A549 (cell line): ENCODE results near the gene CARD11. TPM values are rescaled to one million over a fixed set of nuclear protein-coding genes. Genes with fewer than 3 reads are reported as not detected.

Experiments used
- ATAC-seq, 2 experiments: fragments of 200-7000 bp in 1 of 2; fragments of >200 bp in 1 of 2; cut with Nextera tagmentation in 1 of 2; cut with Tn5 transposase in 1 of 2; 3 replicates each; pipeline versions ENCODE4 v1.8.0 to v1.9.1; 2018 to 2020; ENCODE audit warnings: mild to moderate bottlenecking in 1 of 2, moderate library complexity in 1 of 2
- CTCF ChIA-PET: fragments of 300-600 bp; sonication (Branson Sonifier 250); formaldehyde crosslinking; extraction: SDS; loops from one replicate; lab custom pipeline; 2021; ENCODE audit warnings: antibody characterized with exemption, inconsistent platforms; lab: Yijun Ruan, JAX
- POLR2A ChIA-PET: fragments of 350-600 bp; formaldehyde crosslinking; extraction: SDS; loops from one replicate; lab custom pipeline; 2021; ENCODE audit warnings: antibody characterized with exemption, inconsistent platforms; lab: Yijun Ruan, JAX
- DNase-seq, 2 experiments: peaks; one replicate each; pipeline versions ENCODE4 v3.0.0 to v3.0.0-alpha.2; 2011 to 2016; ENCODE audit warnings: low read depth in 1 of 2, low spot score in 1 of 2
- FAIRE-seq: peaks from 2 replicates; lab custom pipeline; 2011; peaks lifted over from hg19 to GRCh38; lab: Jason Lieb, UNC
- H3K27ac ChIP-seq, 2 experiments: fragments of >200 bp; sonication (Bioruptor Twin); formaldehyde crosslinking; 3 replicates each; pipeline ENCODE4 v1.5.1; 2016 to 2017
- H3K4me1 ChIP-seq: fragments of >200 bp; sonication (Bioruptor Twin); formaldehyde crosslinking; 3 replicates; pipeline ENCODE4 v1.6.1; 2016
- H3K4me2 ChIP-seq: fragments of >200 bp; sonication (Bioruptor Twin); formaldehyde crosslinking; 3 replicates; pipeline ENCODE4 v1.6.1; 2016
- H3K4me3 ChIP-seq: fragments of >200 bp; sonication (Bioruptor Twin); formaldehyde crosslinking; 3 replicates; pipeline ENCODE4 v1.5.1; 2016
- H3K9me3 ChIP-seq: fragments of >200 bp; sonication (Bioruptor Twin); formaldehyde crosslinking; 3 replicates; pipeline ENCODE4 v1.6.1; 2016
- ATOH8 ChIP-seq: fragments of 250-450 bp; sonication (Bioruptor Pico); IDR thresholded peaks from 2 replicates; pipeline ENCODE4 v1.5.0; 2020; ENCODE audit warnings: low read depth, mild to moderate bottlenecking, moderate library complexity
- CBX2 ChIP-seq: fragments of 200-600 bp; sonication (generic); IDR thresholded peaks from 2 replicates; pipeline ENCODE4 v1.6.1; 2016; ENCODE audit warnings: low read depth, mild to moderate bottlenecking, borderline replicate concordance
- CBX8 ChIP-seq: fragments of 200-600 bp; sonication (generic); IDR thresholded peaks from 2 replicates; pipeline ENCODE4 v1.6.1; 2016
- EHF ChIP-seq: fragments of 250-450 bp; sonication (Bioruptor Pico); IDR thresholded peaks from 2 replicates; pipeline ENCODE4 v1.5.0; 2020; ENCODE audit warnings: mild to moderate bottlenecking
- EHMT2 ChIP-seq: fragments of 200-600 bp; sonication (generic); IDR thresholded peaks from 2 replicates; pipeline ENCODE4 v1.6.1; 2016; ENCODE audit warnings: antibody characterized with exemption, low read depth, mild to moderate bottlenecking, moderate library complexity
- ESRRA ChIP-seq: fragments of 150-350 bp; IDR thresholded peaks from 2 replicates; pipeline ENCODE4 v1.6.1; 2014; ENCODE audit warnings: mild to moderate bottlenecking, low read length, borderline replicate concordance
- FOSB ChIP-seq: fragments of 250-450 bp; sonication (Bioruptor Pico); IDR thresholded peaks from 2 replicates; pipeline ENCODE4 v1.5.0; 2020; ENCODE audit warnings: mild to moderate bottlenecking, moderate library complexity
- GATA3 ChIP-seq: IDR thresholded peaks from 2 replicates; pipeline ENCODE4 v1.6.1; 2012; ENCODE audit warnings: borderline replicate concordance
- HDAC2 ChIP-seq: fragments of 200-600 bp; sonication (generic); IDR thresholded peaks from 2 replicates; pipeline ENCODE4 v1.6.1; 2016
- HEYL ChIP-seq: fragments of 250-450 bp; sonication (Bioruptor Pico); IDR thresholded peaks from 2 replicates; pipeline ENCODE4 v1.8.0; 2021; ENCODE audit warnings: mild to moderate bottlenecking, moderate library complexity
- HMGXB4 ChIP-seq: fragments of 250-450 bp; sonication (Bioruptor Pico); IDR thresholded peaks from 2 replicates; pipeline ENCODE4 v1.5.0; 2021; ENCODE audit warnings: mild to moderate bottlenecking, moderate library complexity, borderline replicate concordance
- KDM5A ChIP-seq: fragments of 200-600 bp; sonication (generic); IDR thresholded peaks from 2 replicates; pipeline ENCODE4 v1.6.1; 2016; ENCODE audit warnings: antibody characterized with exemption, mild to moderate bottlenecking
- MAFK ChIP-seq: fragments of 450-650 bp; IDR thresholded peaks from 2 replicates; pipeline ENCODE4 v1.6.1; 2014; ENCODE audit not compliant: partially characterized antibody
- MAX ChIP-seq: IDR thresholded peaks from 2 replicates; pipeline ENCODE4 v1.6.1; 2012
- MAZ ChIP-seq: fragments of 150-350 bp; IDR thresholded peaks from 2 replicates; pipeline ENCODE4 v1.6.1; 2014; ENCODE audit warnings: antibody characterized with exemption, low read depth, low read length, borderline replicate concordance
- NR3C1 ChIP-seq: fragments of >200 bp; sonication (Bioruptor Twin); formaldehyde crosslinking; IDR thresholded peaks from 3 replicates; pipeline ENCODE4 v1.6.1; 2017
- PBX3 ChIP-seq: IDR thresholded peaks from 2 replicates; pipeline ENCODE4 v1.6.1; 2012
- POLR2AphosphoS2 ChIP-seq: conservative IDR thresholded peaks from 2 replicates; pipeline ENCODE4 v1.6.1; 2012; ENCODE audit warnings: low read length, improper control_type of control experiment, inconsistent platforms
- REST ChIP-seq: fragments of 200-600 bp; sonication (generic); IDR thresholded peaks from 2 replicates; pipeline ENCODE4 v1.6.1; 2016; ENCODE audit warnings: antibody characterized with exemption, mild to moderate bottlenecking, moderate library complexity
- RFX5 ChIP-seq: fragments of 450-650 bp; IDR thresholded peaks from 2 replicates; pipeline ENCODE4 v1.7.1; 2014; ENCODE audit warnings: antibody characterized with exemption, mild to moderate bottlenecking, moderate library complexity
- SMC3 ChIP-seq: fragments of >200 bp; sonication (Bioruptor Twin); formaldehyde crosslinking; IDR thresholded peaks from 3 replicates; pipeline ENCODE4 v1.6.1; 2018; ENCODE audit warnings: inconsistent platforms
- SREBF2 ChIP-seq: fragments of 450-650 bp; IDR thresholded peaks from 2 replicates; pipeline ENCODE4 v1.6.1; 2014; ENCODE audit warnings: mild to moderate bottlenecking, moderate library complexity
- USF2 ChIP-seq: fragments of 450-650 bp; IDR thresholded peaks from 2 replicates; pipeline ENCODE4 v1.6.1; 2014; ENCODE audit warnings: antibody characterized with exemption
- WGBS: methylation state at CpG from one replicate; pipeline ENCODE4 v1.1.6; 2017; ENCODE audit errors: missing lambda C conversion rate; 5-methylcytosine and 5-hydroxymethylcytosine counted together
- polyA plus RNA-seq, 4 experiments: library from polyadenylated mRNA; depleted of rRNA in 3 of 4; stranded (reverse); fragments of >200 nt; fragmentation: RNase III in 1 of 4; extraction: RNeasy Plus Mini Kit Qiagen cat#74134 plus additional on column Dnase treatment in 1 of 4; gene quantifications; 2 replicates in 3 of 4; 3 replicates in 1 of 4; pipeline ENCODE4 v1.2.3, GENCODE V29; 2011 to 2017

The CARD11 gene
- polyA plus RNA-seq, 2 of the 4 experiments (the other 2 are of a cell fraction): 0.48 to 1.1 TPM

GRCh38 chr7:3005257-3005656 is 38.4 kb downstream of the CARD11 start:
- no peak for TF ChIP-seq FOSB
- TF ChIP-seq ESRRA: no peak
- TF ChIP-seq REST: no peak
- H3K4me2 ChIP-seq: no peak overlapping the region
- CTCF ChIA-PET: interaction anchor here (0.9 to 1.1 kb wide), 2 partner anchors 40 to 129 kb away, joined by 3 read pairs; no protein-coding TSS in a partner anchor
- WGBS: 52% methylated on average over 3 of the region's 3 CpGs
- POLR2A ChIA-PET: no interaction called here
- H3K27ac ChIP-seq: no peak overlapping the region
- ATAC-seq (no peak), DNase-seq (no peak), FAIRE-seq (no peak)
- no peak overlapping the region for H3K4me3 ChIP-seq
- H3K4me1 ChIP-seq: no peaks in the 10 kb centered on the region
- no peaks in the 10 kb centered on the region for H3K9me3 ChIP-seq

GRCh38 chr7:3003936-3004335 is 39.7 kb downstream of the CARD11 start:
- no peak overlapping the region for H3K4me3 ChIP-seq
- CTCF ChIA-PET: no interaction called here
- no peak overlapping the region for H3K27ac ChIP-seq
- WGBS: 81% methylated on average over 13 of the region's 13 CpGs
- TF ChIP-seq MAX: no peak
- no peak for TF ChIP-seq PBX3
- TF ChIP-seq SMC3: no peak
- TF ChIP-seq MAZ: no peak
- no peak for TF ChIP-seq RFX5
- no peak for TF ChIP-seq HEYL
- no peak for TF ChIP-seq KDM5A
- TF ChIP-seq CBX2: no peak
- TF ChIP-seq HDAC2: no peak
- TF ChIP-seq, all 56 proteins: peak for 0
- no peaks in the 10 kb centered on the region for H3K9me3 ChIP-seq
- no peak for DNase-seq
- no peak for ATAC-seq
- no peak overlapping the region for H3K4me2 ChIP-seq
- FAIRE-seq: no peak
- POLR2A ChIA-PET: no interaction called here
- H3K4me1 ChIP-seq: no peaks in the 10 kb centered on the region

GRCh38 chr7:3002631-3003030 is 41.0 kb downstream of the CARD11 start:
- no peak for FAIRE-seq
- POLR2A ChIA-PET: no interaction called here
- TF ChIP-seq POLR2AphosphoS2 (no peak), EHMT2 (no peak), HMGXB4 (CRISPR knock-in tag) (no peak), ATOH8 (no peak), NR3C1 (no peak), MAZ (no peak), HEYL (no peak), GATA3 (no peak), MAFK (no peak), REST (no peak), SREBF2 (no peak), CBX8 (no peak), EHF (CRISPR knock-in tag) (no peak), USF2 (no peak)

More at GRCh38 chr7:3002631-3003030, 41.0 kb downstream of the CARD11 start:
- DNase-seq (no peak), ATAC-seq (no peak)
- Histone ChIP-seq H3K9me3 (no peaks in the 10 kb centered on the region), H3K4me3 (no peak overlapping the region), H3K27ac (no peak overlapping the region), H3K4me2 (no peak overlapping the region), H3K4me1 (no peaks in the 10 kb centered on the region)
- CTCF ChIA-PET: no interaction called here
- WGBS: 86% methylated on average over 7 of the region's 7 CpGs
